HL-60 (cell line): ENCODE results near the gene PERCC1.

Source experiments
- DNase-seq, 2 experiments: peaks; one replicate each; pipeline ENCODE4 v3.0.0-alpha.2; 2010 to 2020; ENCODE audit warnings: low read depth in 1 of 2, low spot score in 1 of 2
- H3K27ac ChIP-seq: fragments of 250-450 bp; sonication (Bioruptor Pico); replicated peaks from 2 replicates; pipeline ENCODE4 v1.5.1; 2020; ENCODE audit warnings: mild to moderate bottlenecking, moderate library complexity
- H3K27me3 ChIP-seq: fragments of 250-450 bp; sonication (Bioruptor Pico); 2 replicates; pipeline ENCODE4 v1.5.1; 2021; ENCODE audit warnings: mild to moderate bottlenecking, moderate library complexity; ENCODE audit not compliant: insufficient read depth, poor library complexity, severe bottlenecking
- H3K4me3 ChIP-seq: replicated peaks from 2 replicates; pipeline ENCODE4 v1.5.1; 2011; ENCODE audit warnings: mild to moderate bottlenecking, control low read depth, low read length; ENCODE audit not compliant: insufficient read depth
- GABPA ChIP-seq: IDR thresholded peaks from 2 replicates; pipeline ENCODE4 v1.6.1; 2012; ENCODE audit warnings: low read depth
- POLR2AphosphoS5 ChIP-seq: IDR thresholded peaks from 2 replicates; pipeline ENCODE4 v1.6.1; 2012; ENCODE audit warnings: low read depth
- REST ChIP-seq: IDR thresholded peaks from 2 replicates; pipeline ENCODE4 v1.6.1; 2012; ENCODE audit warnings: low read depth; ENCODE audit not compliant: insufficient replicate concordance
- SPI1 ChIP-seq: IDR thresholded peaks from 2 replicates; pipeline ENCODE4 v1.6.1; 2012; ENCODE audit warnings: low read depth, mild to moderate bottlenecking, borderline replicate concordance
- TF ChIP-seq, protein P1 (sequence below): IDR thresholded peaks from one replicate; pipeline ENCODE4 v1.5.1; 2011; ENCODE audit warnings: low read length, control low read depth, inconsistent platforms; ENCODE audit not compliant: insufficient read depth

PERCC1 gene

GRCh38 chr16:1433263-1433560, 2.3 kb downstream of the PERCC1 start:
- peaks cover 3% of the 10 kb centered on the region for H3K27me3 ChIP-seq
- TF ChIP-seq SPI1 (no peak), POLR2AphosphoS5 (no peak), GABPA (no peak), REST (no peak)
- TF ChIP-seq, protein P1, sequence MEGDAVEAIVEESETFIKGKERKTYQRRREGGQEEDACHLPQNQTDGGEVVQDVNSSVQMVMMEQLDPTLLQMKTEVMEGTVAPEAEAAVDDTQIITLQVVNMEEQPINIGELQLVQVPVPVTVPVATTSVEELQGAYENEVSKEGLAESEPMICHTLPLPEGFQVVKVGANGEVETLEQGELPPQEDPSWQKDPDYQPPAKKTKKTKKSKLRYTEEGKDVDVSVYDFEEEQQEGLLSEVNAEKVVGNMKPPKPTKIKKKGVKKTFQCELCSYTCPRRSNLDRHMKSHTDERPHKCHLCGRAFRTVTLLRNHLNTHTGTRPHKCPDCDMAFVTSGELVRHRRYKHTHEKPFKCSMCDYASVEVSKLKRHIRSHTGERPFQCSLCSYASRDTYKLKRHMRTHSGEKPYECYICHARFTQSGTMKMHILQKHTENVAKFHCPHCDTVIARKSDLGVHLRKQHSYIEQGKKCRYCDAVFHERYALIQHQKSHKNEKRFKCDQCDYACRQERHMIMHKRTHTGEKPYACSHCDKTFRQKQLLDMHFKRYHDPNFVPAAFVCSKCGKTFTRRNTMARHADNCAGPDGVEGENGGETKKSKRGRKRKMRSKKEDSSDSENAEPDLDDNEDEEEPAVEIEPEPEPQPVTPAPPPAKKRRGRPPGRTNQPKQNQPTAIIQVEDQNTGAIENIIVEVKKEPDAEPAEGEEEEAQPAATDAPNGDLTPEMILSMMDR: no peak

DNA sequence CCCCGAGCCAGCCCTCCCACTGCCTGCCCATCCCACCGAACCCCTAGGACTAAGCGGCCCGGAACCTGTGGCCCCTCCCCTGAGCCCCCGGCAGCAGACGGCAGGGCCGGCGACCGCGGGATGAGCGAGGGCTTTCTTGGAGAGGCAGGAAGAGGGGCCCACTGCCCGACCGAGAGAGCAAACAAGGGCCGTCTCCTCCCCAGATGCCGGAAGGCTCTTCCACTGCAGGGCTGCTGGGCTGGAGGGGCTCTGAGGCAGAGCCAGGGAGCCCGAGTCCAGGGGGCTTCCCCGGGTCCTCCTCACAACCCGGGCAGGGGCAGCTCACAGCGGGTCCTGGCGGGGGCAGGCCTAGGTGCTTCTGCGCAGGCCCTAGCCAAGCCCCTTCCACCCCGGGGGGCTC, 2.9 kb downstream of the PERCC1 start:
- no peak for TF ChIP-seq POLR2AphosphoS5
- TF ChIP-seq, protein P1: no peak
- no peak for TF ChIP-seq SPI1
- no peak for TF ChIP-seq REST
- TF ChIP-seq GABPA: no peak
- H3K27ac ChIP-seq: no peak overlapping the region
- no peak for DNase-seq
- peaks cover 3% of the 10 kb centered on the region for H3K27me3 ChIP-seq
- no peak overlapping the region for H3K4me3 ChIP-seq

More at GRCh38 chr16:1433263-1433560, 2.3 kb downstream of the PERCC1 start:
- DNase-seq: no peak
- Histone ChIP-seq H3K4me3 (no peak overlapping the region), H3K27ac (no peak overlapping the region)

- Histone ChIP-seq H3K27me3 (peaks cover 3% of the 10 kb centered on the region), H3K4me3 (no peak overlapping the region), H3K27ac (no peak overlapping the region)
- TF ChIP-seq GABPA: no peak
- TF ChIP-seq, protein P1: no peak
- TF ChIP-seq REST: no peak
- no peak for TF ChIP-seq SPI1
- no peak for TF ChIP-seq POLR2AphosphoS5
- DNase-seq: no peak
Measured at GRCh38 chr16:1434644-1435592, 4.0 kb downstream of the PERCC1 start.
